ENCODE measurements around the gene IRAK1.

Gene IRAK1

GRCh38 chrX:154046940-154047610, 27.4 kb upstream of the IRAK1 start:
- TF ChIP-seq, protein P1, sequence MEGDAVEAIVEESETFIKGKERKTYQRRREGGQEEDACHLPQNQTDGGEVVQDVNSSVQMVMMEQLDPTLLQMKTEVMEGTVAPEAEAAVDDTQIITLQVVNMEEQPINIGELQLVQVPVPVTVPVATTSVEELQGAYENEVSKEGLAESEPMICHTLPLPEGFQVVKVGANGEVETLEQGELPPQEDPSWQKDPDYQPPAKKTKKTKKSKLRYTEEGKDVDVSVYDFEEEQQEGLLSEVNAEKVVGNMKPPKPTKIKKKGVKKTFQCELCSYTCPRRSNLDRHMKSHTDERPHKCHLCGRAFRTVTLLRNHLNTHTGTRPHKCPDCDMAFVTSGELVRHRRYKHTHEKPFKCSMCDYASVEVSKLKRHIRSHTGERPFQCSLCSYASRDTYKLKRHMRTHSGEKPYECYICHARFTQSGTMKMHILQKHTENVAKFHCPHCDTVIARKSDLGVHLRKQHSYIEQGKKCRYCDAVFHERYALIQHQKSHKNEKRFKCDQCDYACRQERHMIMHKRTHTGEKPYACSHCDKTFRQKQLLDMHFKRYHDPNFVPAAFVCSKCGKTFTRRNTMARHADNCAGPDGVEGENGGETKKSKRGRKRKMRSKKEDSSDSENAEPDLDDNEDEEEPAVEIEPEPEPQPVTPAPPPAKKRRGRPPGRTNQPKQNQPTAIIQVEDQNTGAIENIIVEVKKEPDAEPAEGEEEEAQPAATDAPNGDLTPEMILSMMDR (IDR thresholded peaks at IDR 0.05) = no peak

GRCh38 chrX:154046031-154046781, 26.5 kb upstream of the IRAK1 start:
- TF ChIP-seq, protein P1 (IDR thresholded peaks at IDR 0.05) = peak; percentile 17; the same call in 1 of the 2 replicates

DNA sequence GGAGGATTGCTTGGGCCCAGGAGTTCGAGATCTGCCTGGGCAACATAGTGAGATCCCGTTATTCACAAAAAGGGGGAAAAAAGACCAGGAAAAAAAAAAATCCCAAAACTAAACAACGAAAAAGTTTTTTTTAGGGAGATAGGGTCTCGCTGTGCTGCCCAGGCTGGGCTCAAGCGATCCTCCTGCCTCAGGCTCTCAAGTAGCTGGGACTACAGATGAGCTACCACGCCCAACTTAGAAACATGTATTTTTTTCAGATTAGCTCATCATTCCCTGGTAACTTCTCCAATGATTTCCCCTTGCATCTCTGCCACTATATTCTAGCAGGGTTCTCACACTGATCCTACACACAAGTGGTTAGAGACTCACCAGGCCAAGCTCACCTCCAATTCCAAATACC, 24.4 kb upstream of the IRAK1 start:
- TF ChIP-seq, protein P1 (IDR thresholded peaks at IDR 0.05) = no peak

GRCh38 chrX:154043003-154043763, 23.5 kb upstream of the IRAK1 start:
- TF ChIP-seq, protein P1 (IDR thresholded peaks at IDR 0.05) = no peak

DNA sequence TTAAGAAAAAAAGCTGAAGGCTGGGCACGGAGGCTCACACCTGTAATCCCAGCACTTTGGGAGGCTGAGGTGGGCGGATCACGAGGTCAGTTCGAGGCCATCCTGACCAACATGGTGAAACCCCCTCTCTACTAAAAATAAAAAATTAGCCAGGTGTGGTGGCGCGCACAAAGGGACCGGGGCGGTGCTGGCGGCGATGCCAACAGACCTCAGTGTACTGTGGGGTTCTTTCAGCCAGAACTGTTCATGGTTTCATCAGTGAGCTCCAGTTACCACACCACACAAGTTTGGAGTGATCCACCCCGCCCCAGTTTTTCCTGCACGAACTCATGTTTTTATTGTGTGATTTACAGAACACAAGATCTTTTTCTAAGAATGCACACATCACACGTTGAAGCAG, 21.2 kb upstream of the IRAK1 start:
- TF ChIP-seq, protein P1 (IDR thresholded peaks at IDR 0.05) = no peak

- TF ChIP-seq, protein P1 (IDR thresholded peaks at IDR 0.05) = no peak
These were observed 20.6 kb upstream of the IRAK1 start for GRCh38 chrX:154040307-154040756.

GRCh38 chrX:154039577-154039976, 19.9 kb upstream of the IRAK1 start:
- TF ChIP-seq, protein P1 (IDR thresholded peaks at IDR 0.05) = no peak

All from LNCAP (cell line).